HL-60 (cell line): Measurements from ENCODE around the gene PRKAR1B.

Source experiments
- DNase-seq, 2 experiments: peaks; one replicate each; pipeline ENCODE4 v3.0.0-alpha.2; 2010 to 2020; ENCODE audit warnings: low read depth in 1 of 2, low spot score in 1 of 2
- H3K27ac ChIP-seq: fragments of 250-450 bp; sonication (Bioruptor Pico); replicated peaks from 2 replicates; pipeline ENCODE4 v1.5.1; 2020; ENCODE audit warnings: mild to moderate bottlenecking, moderate library complexity
- H3K27me3 ChIP-seq: fragments of 250-450 bp; sonication (Bioruptor Pico); 2 replicates; pipeline ENCODE4 v1.5.1; 2021; ENCODE audit warnings: mild to moderate bottlenecking, moderate library complexity; ENCODE audit not compliant: insufficient read depth, poor library complexity, severe bottlenecking
- H3K4me3 ChIP-seq: replicated peaks from 2 replicates; pipeline ENCODE4 v1.5.1; 2011; ENCODE audit warnings: mild to moderate bottlenecking, control low read depth, low read length; ENCODE audit not compliant: insufficient read depth
- GABPA ChIP-seq: IDR thresholded peaks from 2 replicates; pipeline ENCODE4 v1.6.1; 2012; ENCODE audit warnings: low read depth
- POLR2AphosphoS5 ChIP-seq: IDR thresholded peaks from 2 replicates; pipeline ENCODE4 v1.6.1; 2012; ENCODE audit warnings: low read depth
- SPI1 ChIP-seq: IDR thresholded peaks from 2 replicates; pipeline ENCODE4 v1.6.1; 2012; ENCODE audit warnings: low read depth, mild to moderate bottlenecking, borderline replicate concordance
- TF ChIP-seq, protein P1 (sequence below): IDR thresholded peaks from 2 replicates; pipeline ENCODE4 v1.6.1; 2012; ENCODE audit warnings: low read depth; ENCODE audit not compliant: insufficient replicate concordance
- TF ChIP-seq, protein P2 (sequence below): IDR thresholded peaks from one replicate; pipeline ENCODE4 v1.5.1; 2011; ENCODE audit warnings: low read length, control low read depth, inconsistent platforms; ENCODE audit not compliant: insufficient read depth

Gene PRKAR1B

DNA sequence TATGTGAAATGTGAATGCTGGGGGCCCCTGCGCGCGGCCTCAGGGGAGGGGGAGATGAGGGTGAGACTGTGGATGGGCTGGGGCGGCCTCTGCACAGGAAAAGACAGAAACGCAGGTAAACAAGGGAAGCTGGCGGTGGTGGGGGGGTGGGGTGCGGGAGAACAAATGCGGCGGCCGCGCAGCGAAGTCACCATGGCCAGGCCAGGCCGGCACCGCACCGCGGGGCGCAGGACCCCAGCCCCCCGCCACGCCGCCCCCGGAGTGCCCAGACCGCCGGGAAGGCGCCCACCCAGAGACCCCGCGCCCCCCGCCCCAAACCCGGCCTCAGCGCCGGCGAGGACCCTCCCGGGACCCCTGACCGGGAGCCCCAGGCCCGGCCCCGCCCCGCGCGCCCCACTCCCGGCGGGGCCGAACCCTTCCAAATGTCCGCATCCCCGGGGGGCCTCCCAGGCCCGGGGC is 15.1 kb downstream of the PRKAR1B start:
- TF ChIP-seq, protein P1, sequence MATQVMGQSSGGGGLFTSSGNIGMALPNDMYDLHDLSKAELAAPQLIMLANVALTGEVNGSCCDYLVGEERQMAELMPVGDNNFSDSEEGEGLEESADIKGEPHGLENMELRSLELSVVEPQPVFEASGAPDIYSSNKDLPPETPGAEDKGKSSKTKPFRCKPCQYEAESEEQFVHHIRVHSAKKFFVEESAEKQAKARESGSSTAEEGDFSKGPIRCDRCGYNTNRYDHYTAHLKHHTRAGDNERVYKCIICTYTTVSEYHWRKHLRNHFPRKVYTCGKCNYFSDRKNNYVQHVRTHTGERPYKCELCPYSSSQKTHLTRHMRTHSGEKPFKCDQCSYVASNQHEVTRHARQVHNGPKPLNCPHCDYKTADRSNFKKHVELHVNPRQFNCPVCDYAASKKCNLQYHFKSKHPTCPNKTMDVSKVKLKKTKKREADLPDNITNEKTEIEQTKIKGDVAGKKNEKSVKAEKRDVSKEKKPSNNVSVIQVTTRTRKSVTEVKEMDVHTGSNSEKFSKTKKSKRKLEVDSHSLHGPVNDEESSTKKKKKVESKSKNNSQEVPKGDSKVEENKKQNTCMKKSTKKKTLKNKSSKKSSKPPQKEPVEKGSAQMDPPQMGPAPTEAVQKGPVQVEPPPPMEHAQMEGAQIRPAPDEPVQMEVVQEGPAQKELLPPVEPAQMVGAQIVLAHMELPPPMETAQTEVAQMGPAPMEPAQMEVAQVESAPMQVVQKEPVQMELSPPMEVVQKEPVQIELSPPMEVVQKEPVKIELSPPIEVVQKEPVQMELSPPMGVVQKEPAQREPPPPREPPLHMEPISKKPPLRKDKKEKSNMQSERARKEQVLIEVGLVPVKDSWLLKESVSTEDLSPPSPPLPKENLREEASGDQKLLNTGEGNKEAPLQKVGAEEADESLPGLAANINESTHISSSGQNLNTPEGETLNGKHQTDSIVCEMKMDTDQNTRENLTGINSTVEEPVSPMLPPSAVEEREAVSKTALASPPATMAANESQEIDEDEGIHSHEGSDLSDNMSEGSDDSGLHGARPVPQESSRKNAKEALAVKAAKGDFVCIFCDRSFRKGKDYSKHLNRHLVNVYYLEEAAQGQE: no peak
- TF ChIP-seq, protein P2, sequence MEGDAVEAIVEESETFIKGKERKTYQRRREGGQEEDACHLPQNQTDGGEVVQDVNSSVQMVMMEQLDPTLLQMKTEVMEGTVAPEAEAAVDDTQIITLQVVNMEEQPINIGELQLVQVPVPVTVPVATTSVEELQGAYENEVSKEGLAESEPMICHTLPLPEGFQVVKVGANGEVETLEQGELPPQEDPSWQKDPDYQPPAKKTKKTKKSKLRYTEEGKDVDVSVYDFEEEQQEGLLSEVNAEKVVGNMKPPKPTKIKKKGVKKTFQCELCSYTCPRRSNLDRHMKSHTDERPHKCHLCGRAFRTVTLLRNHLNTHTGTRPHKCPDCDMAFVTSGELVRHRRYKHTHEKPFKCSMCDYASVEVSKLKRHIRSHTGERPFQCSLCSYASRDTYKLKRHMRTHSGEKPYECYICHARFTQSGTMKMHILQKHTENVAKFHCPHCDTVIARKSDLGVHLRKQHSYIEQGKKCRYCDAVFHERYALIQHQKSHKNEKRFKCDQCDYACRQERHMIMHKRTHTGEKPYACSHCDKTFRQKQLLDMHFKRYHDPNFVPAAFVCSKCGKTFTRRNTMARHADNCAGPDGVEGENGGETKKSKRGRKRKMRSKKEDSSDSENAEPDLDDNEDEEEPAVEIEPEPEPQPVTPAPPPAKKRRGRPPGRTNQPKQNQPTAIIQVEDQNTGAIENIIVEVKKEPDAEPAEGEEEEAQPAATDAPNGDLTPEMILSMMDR: no peak
- TF ChIP-seq POLR2AphosphoS5 (no peak), SPI1 (no peak), GABPA (no peak)
- H3K27me3 ChIP-seq: no peaks in the 10 kb centered on the region
- DNase-seq: no peak
- H3K27ac ChIP-seq: no peak overlapping the region
- no peak overlapping the region for H3K4me3 ChIP-seq

DNA sequence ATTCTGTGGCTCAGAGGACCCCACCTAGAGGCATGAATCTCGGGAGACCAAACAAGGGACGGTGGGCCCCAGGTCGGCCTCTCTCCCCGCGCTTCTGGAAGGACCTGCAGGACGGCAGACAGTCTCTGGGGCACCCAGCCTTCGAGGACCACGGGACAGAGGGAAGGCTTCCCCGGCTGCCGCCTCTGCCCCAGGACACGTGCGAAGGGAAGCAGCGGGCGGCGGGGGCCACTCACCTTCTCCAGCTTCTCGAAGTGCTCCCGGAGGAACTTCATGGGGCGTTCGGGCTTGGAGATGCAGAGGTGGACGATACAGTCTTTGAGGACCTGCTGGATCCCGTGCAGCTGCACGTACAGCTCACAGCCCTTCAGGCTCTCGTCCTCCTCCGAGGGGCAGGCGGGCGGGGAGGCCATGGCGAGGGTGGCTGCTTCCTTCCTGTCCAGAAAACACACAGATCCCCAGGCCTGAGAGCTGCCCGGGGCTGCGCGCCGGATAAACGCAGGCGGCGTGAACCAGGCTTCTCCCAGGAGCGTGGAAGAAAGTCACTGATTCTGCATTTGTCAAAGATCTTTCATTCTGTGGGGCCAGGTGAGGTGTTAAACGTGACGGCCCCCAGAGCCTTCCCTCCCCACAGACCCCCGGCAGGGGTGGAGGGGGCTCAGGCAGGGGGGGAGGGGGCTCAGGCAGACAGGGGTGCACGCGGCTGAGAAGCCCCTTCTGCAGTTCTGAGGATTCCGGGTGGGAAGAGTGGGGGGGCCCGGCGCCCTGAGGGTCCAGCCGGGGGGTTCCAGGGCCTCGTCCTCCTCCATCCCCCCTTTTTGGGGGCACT is 15.8 kb downstream of the PRKAR1B start:
- no peak for DNase-seq
- no peak overlapping the region for H3K4me3 ChIP-seq
- no peak overlapping the region for H3K27ac ChIP-seq
- TF ChIP-seq, protein P2: no peak
- H3K27me3 ChIP-seq: no peaks in the 10 kb centered on the region

DNA sequence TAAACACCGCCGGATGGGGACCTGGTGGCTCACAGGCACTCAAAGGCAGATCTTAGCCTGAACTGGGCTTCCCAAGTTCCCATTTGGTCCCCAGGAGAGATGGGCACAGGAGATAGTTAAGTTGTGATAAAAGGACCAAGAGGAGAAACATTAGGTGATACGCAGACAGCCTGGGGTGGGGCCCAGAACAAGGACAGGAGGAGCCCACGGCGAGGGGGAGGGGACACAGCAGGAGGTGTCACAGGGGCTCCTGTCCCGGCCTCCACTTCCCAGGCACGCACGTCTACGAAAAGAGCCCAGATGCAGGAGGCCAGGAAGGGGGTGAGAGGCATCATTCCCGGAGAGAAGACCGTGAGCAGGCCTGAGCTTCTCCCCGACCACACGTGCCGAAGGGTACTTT is 16.9 kb downstream of the PRKAR1B start:
- Histone ChIP-seq H3K27me3 (no peaks in the 10 kb centered on the region), H3K4me3 (no peak overlapping the region), H3K27ac (no peak overlapping the region)
- TF ChIP-seq SPI1 (no peak), POLR2AphosphoS5 (no peak), GABPA (no peak)
- TF ChIP-seq, protein P1: no peak
- TF ChIP-seq, protein P2: no peak
- no peak for DNase-seq
